GM11168 (cell line): ENCODE results near the gene DPYD.

ENCODE experiments used
- in situ Hi-C: fragments of 300-500 bp; cut with MboI; formaldehyde crosslinking; loops from one replicate; pipeline ENCODE4 v1.12.0; 2022; ENCODE audit warnings: low sequenced_read_pairs; ENCODE audit not compliant: unreplicated experiment

DPYD gene

GRCh38 chr1:97920832-97921571, at the start of gene DPYD:
DPYD (minus strand) TSS chr1:97921034; CDS start chr1:97920922, 112 bp downstream.
- in situ Hi-C loops, result no loop called here

- in situ Hi-C loops, result no loop called here
Measured at GRCh38 chr1:97960470-97960869, 39.6 kb upstream of the DPYD start.

- in situ Hi-C loops, result no loop called here
Measured at GRCh38 chr1:97947695-97948094, 26.9 kb upstream of the DPYD start.

- in situ Hi-C loops, result no loop called here
Measured at GRCh38 chr1:97943354-97943753, 22.5 kb upstream of the DPYD start.

GRCh38 chr1:97942161-97943123, 21.6 kb upstream of the DPYD start:
- in situ Hi-C loops, result no loop called here

- in situ Hi-C loops, result no loop called here
Measured at GRCh38 chr1:97938285-97938642, 17.4 kb upstream of the DPYD start.

GRCh38 chr1:97936976-97937375, 16.1 kb upstream of the DPYD start:
- in situ Hi-C loops, result no loop called here

- in situ Hi-C loops, result no loop called here
Measured at GRCh38 chr1:97934491-97934890, 13.7 kb upstream of the DPYD start.

- in situ Hi-C loops, result no loop called here
Measured at GRCh38 chr1:97929874-97930851, 9.3 kb upstream of the DPYD start.

- in situ Hi-C loops, result no loop called here
Measured at GRCh38 chr1:97926017-97926708, 5.3 kb upstream of the DPYD start.

GRCh38 chr1:97925151-97925550, 4.3 kb upstream of the DPYD start:
- in situ Hi-C loops, result no loop called here

GRCh38 chr1:97923811-97924210, 3.0 kb upstream of the DPYD start:
- in situ Hi-C loops, result no loop called here

- in situ Hi-C loops, result no loop called here
Measured at GRCh38 chr1:97920276-97920831, 480 bp downstream of the DPYD start.

- in situ Hi-C loops, result no loop called here
Measured at GRCh38 chr1:97919585-97920261, 1.1 kb downstream of the DPYD start.

- in situ Hi-C loops, result no loop called here
Measured at GRCh38 chr1:97918961-97919360, 1.9 kb downstream of the DPYD start.

GRCh38 chr1:97913506-97914139, 7.2 kb downstream of the DPYD start:
- in situ Hi-C loops, result no loop called here

- in situ Hi-C loops, result no loop called here
Measured at GRCh38 chr1:97911266-97912215, 9.3 kb downstream of the DPYD start.
